Gastroesophageal sphincter (tissue), 3 donors: ENCODE measurements around the gene UBR1.

Experiments
- CTCF ChIP-seq, 4 experiments: fragments of 200-600 bp in 2 of 4; fragments of 450-650 bp in 2 of 4; sonication (generic) in 1 of 4; IDR thresholded peaks; one replicate each; pipeline ENCODE4 v1.5.1; 2017 to 2019; ENCODE audit warnings: antibody characterized with exemption in 4 of 4, mild to moderate bottlenecking in 2 of 4, moderate library complexity in 2 of 4
- EP300 ChIP-seq: sonication (generic); formaldehyde crosslinking; IDR thresholded peaks from one replicate; pipeline ENCODE4 v1.6.1; 2017; ENCODE audit warnings: antibody characterized with exemption, mild to moderate bottlenecking
- POLR2A ChIP-seq, 2 donors: fragments of 450-650 bp; IDR thresholded peaks; one replicate each; pipeline ENCODE4 v1.6.1; 2017; ENCODE audit warnings: antibody characterized with exemption in 2 of 2, mild to moderate bottlenecking in 2 of 2, moderate library complexity in 1 of 2
- POLR2AphosphoS5 ChIP-seq: sonication (generic); formaldehyde crosslinking; IDR thresholded peaks from one replicate; pipeline ENCODE4 v1.6.1; 2017; ENCODE audit warnings: antibody characterized with exemption

GRCh38 chr15:42954291-42954690 is 151.5 kb downstream of the UBR1 start:
- TF ChIP-seq POLR2A (IDR thresholded peaks at IDR 0.05) (no peak), CTCF (IDR thresholded peaks at IDR 0.05) (no peak), POLR2AphosphoS5 (no peak), EP300 (no peak)
